Measurements from ENCODE around the gene KCNN2.

The KCNN2 gene

DNA sequence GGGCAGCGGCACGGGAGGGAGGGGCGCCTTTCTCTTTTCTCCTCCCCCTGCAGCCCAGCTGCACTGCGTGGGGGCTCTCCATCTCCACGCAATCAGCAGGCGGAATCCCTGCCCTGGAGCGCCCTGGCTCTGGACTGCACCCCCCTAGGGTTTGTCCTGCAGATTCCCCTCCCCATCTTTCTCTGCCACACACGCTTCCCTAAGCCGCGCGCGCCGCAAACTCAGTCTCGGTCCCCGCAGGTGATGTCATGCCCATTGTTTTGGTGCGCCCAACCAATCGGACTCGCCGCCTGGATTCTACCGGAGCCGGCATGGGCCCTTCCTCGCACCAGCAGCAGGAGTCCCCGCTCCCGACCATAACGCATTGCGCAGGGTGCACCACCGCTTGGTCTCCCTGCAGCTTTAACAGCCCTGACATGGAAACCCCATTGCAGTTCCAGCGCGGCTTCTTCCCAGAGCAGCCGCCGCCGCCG, at the start of gene KCNN2:
Gene KCNN2 (plus strand): TSS at position 347 of the 473 bp plus-strand sequence. CDS start 70 bp downstream, at position 417.
- no peak for DNase-seq

DNA sequence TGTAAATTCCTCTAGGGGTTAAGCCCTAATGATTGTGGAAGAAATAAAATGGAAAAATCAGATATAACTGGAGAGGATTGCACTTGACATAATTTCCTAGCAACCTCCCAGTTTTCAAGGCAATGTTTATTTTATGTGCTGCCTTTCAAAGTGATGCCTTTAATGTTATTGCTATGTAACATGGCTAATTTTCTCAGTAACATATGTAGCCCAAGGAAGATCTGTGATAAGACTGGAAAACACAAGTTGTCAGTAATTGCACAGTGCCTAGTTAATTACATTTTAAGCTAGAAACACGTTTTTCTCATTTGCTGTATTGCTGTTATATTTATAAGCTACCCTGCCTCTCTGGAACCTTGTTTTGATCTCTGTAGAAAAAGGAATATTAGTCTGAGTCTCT, 49.2 kb upstream of the KCNN2 start:
- no peak for DNase-seq

DNA sequence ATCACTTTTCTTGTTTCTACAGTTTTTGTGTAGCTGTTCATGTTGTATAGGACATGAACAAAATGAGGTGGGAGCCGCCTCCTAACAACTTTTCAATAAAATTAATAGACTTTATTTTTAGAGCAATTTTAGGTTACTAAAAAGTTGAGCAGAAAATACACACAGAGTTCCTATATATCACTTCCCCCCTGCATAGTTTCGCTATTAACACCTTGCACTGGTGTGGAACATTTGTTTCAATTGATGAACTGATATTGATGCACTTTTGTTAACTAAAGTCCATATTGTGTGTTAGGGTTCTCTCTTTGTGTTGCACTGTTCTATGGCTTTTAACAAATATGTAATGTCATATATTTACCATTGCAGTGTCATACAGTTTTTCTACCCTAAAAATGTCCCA, 47.8 kb upstream of the KCNN2 start:
- DNase-seq, result no peak

GRCh38 chr5:114316167-114316566, 45.7 kb upstream of the KCNN2 start:
- no peak for DNase-seq

DNA sequence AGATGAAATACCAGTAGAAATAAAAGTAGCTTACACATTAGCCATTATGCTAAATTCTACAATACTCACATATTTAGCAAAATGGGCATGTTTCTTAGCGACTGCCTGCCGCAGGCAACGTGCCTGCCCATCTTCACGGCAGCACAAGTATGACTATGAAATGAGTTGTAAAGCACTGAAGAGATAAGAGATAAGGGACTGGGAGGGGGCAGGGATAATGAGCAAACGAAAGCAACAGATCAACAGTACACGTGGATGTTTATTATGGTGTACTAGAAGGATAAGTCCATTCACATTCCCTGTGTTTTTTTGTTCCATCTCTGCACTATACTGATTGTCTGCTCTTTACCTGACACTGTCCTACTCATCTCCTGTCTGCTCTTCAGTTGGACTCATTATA, 44.1 kb upstream of the KCNN2 start:
- DNase-seq, result no peak

DNA sequence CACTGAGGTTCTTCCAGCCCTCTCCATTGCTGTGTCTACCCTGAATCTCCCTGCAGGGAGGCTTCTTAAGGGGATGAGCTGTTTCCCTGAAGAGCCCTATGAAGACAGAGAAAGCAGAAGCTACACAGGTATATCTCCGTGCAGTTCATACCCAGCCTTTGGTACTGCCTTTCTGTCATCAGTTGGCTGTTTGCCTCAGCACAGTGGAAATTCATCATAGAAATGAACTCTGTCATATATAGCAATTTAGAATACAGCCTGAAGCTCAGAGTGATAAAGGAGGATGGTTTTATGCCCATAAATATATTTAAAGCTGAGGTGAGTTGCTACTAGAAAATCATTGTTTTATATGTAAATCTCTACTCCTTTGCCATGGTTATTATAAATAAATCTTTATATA, 42.6 kb upstream of the KCNN2 start:
- DNase-seq, result no peak

GRCh38 chr5:114319821-114320220, 42.0 kb upstream of the KCNN2 start:
- no peak for DNase-seq

- no peak for DNase-seq
Measured at GRCh38 chr5:114324282-114324681, 37.6 kb upstream of the KCNN2 start.

- DNase-seq, result no peak
Measured at GRCh38 chr5:114325541-114325940, 36.3 kb upstream of the KCNN2 start.

- no peak for DNase-seq
Measured at GRCh38 chr5:114327474-114327873, 34.4 kb upstream of the KCNN2 start.

GRCh38 chr5:114327987-114328386, 33.9 kb upstream of the KCNN2 start:
- DNase-seq, result no peak

GRCh38 chr5:114330916-114331531, 30.8 kb upstream of the KCNN2 start:
- DNase-seq, result no peak

DNA sequence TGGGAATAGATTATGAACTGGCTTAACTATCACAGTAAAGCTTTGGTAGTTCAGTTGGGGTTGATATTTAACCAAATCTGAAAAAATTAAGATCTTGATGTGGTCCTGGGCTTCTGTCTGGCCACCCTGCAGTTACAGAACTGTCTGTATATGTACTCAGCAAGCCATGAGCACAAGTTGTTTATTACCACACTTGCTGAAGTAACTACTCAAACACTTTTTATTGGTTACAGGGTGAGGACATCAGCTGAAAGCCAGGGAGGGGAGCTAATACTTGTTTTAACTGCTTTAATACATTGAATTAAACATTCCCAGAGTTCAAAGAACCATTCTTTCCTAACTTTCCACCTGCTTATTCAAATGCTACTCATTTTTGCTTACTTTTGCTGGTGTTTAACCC, 29.4 kb upstream of the KCNN2 start:
- DNase-seq, result no peak

GRCh38 chr5:114332925-114333324, 28.9 kb upstream of the KCNN2 start:
- DNase-seq, result no peak

DNA sequence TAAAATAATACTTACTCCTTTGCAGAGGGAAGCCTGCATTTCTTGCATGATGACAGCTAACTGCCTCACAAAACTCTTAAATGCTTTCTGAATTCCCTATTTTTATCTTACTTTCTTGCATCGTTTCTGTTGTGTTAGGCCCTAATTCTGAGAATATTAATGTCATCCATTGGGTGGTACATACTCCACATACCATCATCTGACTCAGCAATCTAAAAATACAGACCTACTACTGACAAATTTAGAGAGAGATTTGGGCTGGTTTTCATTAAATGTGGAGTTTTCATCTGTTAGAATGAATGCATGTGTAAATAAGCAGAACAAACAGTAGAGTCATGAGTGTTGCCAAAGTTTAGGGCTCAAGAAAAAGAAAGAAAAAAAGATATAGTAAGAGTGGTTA, 26.5 kb upstream of the KCNN2 start:
- no peak for DNase-seq

GRCh38 chr5:114339108-114339507, 22.8 kb upstream of the KCNN2 start:
- no peak for DNase-seq

DNA sequence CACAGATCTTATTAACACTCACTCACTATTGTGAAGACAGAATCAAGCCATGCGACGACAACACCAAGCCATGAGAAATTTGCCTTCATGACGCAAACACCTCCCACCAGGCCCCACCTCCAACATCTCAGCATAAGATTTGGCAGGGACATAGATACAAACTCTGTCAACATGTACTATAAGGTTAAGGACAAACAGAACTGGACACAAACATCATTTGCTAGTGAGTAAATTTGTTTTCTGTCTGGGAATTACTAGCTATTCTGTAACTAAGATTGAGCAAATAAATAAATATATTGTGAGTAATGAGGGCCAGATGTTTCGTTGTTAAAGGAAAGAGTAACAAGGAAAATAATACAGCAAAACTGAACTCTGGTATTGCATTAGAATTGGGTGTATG, 15.7 kb upstream of the KCNN2 start:
- no peak for DNase-seq

DNA sequence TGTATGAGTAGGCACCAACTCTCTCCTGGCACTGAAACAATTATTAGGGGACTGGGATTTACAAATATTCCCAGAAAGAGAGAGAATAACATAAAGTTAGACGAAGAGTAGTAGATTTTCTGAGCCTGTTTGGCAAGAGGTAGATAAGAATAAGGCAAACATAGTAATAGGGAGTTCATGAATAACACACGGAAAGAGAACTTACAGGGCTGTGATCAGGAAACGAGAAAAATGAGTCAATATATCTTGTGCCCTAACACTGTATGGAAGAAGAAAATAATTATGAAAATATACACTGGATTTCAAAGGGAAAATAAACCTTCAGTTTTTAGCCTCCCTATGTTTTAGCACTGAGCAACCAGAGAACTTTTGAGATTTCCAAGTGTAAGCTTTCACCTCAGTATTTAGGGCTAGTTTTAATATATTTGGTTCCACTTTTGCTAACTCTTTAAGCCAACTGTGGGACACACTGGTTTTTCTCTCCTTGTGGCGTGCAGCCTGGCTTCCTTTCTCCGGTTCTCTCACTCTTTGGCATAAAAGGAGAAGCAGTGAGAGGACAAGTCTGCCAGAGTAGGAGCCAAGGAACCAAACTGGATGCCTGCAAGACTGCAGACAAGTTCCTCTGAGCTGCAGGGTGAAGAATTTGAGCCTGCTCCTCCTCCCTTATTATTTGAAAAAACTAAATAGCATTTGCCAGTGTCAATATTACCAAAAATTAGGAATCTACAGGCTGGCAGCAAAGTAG, 6.6 kb upstream of the KCNN2 start:
- DNase-seq, result no peak

- no peak for DNase-seq
Measured at GRCh38 chr5:114358329-114358728, 3.5 kb upstream of the KCNN2 start.

GRCh38 chr5:114360357-114360756, 1.5 kb upstream of the KCNN2 start:
- DNase-seq, result no peak

- DNase-seq, result no peak
Measured at GRCh38 chr5:114360816-114361723, 800 bp upstream of the KCNN2 start.

DNA sequence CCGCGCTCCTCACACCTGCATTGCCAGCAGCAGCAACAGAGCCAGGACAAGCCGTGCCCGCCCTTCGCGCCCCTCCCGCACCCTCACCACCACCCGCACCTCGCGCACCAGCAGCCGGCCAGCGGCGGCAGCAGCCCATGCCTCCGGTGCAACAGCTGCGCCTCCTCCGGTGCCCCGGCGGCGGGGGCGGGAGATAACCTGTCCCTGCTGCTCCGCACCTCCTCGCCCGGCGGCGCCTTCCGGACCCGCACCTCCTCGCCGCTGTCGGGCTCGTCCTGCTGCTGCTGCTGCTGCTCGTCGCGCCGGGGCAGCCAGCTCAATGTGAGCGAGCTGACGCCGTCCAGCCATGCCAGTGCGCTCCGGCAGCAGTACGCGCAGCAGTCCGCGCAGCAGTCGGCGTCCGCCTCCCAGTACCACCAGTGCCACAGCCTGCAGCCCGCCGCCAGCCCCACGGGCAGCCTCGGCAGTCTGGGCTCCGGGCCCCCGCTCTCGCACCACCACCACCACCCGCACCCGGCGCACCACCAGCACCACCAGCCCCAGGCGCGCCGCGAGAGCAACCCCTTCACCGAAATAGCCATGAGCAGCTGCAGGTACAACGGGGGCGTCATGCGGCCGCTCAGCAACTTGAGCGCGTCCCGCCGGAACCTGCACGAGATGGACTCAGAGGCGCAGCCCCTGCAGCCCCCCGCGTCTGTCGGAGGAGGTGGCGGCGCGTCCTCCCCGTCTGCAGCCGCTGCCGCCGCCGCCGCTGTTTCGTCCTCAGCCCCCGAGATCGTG, 517 bp downstream of the KCNN2 start:
- DNase-seq, result no peak

Data from activated CD4-positive, alpha-beta T cell treated with anti-CD3 and anti-CD28 coated beads, Interleukin-2, amount 50 U/mL, for 1 hour (primary cell).